GM19351 (cell line): ENCODE results near the gene CARD11.
"Not testable (repeated sequence)": the region's sequence is repeated elsewhere in the genome, so short reads cannot be mapped to it uniquely, and the experiment has no call there.

ENCODE experiments used
- ATAC-seq: cut with Tn5 transposase; IDR thresholded peaks from one replicate; pipeline ENCODE4 v1.9.1; 2021; ENCODE audit warnings: mild to moderate bottlenecking, moderate library complexity; ENCODE audit not compliant: unreplicated experiment

The CARD11 gene

DNA sequence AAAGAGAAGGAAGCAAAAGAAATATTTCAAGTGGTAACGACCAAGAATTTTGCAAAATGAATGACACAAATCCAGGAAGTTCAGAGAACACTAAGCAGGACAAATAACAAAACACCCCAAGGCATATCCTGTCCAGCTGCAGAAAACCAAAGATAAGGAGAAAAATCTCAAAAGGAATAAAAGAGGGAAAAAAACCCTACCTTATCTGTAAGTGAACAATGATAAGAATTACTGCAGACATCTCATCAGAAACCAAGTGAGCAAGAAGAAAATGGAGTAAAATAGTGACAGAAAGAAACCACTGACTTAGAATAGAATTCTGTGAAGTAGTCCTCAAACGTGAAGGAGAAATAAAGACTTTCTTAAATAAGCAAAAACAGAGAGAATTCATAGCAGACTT, 21.8 kb downstream of the CARD11 start:
- ATAC-seq: no peak

DNA sequence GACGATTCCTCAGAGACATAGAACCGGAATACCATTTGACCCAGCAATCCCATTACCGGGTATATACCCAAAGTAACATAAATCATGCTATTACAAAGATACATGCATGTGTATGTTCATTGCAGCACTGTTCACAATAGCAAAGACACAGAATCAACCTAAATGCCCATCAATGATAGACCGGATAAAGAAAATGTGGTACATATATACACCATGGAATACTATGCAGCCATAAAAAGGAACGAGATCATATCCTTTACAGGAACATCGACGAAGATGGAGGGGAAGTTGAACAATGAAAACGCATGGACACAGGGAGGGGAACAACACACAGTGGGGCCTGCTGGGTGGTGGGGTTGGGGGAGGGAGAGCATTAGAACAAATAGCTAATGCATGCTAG, 22.4 kb downstream of the CARD11 start:
- not testable (repeated sequence) for ATAC-seq

DNA sequence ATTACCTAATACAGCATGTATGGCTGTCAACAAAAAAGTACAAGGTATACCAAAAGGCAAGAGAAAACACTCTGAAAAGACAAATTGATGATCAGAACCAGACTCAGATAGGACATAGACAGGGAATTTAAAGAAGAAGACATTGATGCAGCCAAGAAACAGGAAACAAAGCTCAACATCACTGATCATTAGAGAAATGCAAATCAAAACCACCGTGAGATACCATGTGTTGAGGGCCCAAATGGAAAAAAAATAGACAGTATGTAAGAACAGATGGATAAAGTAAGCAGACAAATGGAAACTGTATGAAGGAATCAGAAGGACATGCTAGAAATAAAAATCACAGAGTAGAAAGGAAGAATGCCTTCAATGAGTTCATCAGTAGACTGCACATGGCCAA, 23.3 kb downstream of the CARD11 start:
- ATAC-seq: no peak

DNA sequence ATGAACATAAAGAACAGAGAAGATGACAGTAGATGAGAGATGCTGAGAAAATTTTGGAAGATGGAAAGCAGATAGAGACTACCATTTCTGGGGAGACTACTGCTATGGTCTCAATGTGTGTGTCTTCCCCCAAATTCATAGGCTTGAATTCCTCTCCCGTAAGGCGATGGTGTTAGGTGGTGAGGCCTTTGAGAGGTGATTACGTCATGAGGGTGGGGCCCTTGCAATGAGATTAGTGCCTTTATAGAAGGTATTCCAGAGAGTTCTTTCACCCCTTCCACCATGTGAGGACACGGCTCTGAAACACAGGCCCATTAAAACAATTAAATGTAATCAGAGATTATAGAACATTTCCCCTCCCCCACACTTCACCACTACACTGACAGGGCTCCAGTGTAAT, 23.9 kb downstream of the CARD11 start:
- no peak for ATAC-seq

DNA sequence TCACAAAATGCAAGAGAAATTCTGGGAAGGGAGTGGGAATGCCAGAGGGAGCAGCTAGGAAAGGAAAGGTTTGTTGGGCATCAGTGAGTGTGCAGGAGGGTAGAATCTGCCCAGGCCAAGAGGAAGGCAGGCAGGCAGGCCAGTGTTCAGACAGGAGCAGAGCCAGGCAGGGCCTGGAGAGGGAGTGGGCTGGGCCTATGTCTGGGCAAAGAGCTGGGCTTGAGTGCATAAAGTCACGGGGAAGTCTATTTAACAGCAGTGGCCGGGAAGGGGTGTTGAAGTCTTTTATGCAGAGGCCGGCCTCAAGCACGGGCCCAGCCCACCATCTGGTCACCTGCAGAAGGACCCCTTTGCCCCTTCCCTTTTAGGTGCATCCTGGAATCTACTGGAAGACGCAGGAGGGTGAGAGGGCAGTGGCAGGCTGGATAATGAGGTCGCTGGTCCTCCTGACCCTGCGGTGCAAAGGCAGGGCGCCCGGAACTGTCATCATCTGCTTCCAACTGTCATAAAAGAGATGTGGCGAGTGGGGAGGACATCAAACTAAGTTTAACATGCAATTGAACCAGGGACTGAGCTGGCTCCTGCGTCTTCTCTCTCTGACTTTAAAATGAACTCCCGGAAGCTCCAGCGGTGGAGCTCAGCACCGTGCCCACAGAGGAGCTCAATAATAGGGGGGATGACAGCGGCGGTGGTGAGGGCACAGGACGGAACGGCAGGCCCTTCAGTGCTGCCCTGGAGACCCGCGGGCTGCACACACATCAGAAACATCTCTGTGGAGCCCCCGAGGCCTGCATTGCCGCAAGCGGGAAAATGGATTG, 29.5 kb downstream of the CARD11 start:
- no peak for ATAC-seq

DNA sequence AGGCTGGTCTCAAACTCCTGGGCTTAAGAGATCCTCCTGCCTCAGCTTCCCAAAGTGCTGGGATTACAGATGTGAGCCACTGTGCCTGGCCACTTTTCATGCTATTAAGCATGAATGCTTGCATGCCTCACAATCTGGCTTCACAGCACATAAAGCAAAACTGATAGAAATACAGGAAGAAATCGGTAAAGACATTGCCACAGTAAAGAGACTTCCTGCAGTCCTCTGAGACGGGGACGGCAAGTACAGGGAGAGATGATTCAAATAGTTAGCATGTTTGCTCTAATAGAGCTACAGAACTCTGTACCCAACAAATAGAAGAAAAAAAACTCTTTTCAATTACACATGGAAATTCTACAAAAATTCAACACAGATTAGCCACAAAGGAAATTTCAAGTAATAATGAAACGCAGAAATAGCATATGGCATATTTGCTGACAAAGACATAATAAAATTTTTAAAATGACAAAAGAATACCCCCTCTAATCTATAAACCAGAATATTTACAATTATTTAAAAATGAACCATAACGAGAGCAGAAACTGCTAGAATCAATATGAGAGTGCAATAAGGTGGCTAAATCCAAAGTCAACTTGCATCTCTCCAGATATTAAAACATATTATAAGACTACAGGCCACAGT, 32.3 kb downstream of the CARD11 start:
- peak; percentile 54 for ATAC-seq

DNA sequence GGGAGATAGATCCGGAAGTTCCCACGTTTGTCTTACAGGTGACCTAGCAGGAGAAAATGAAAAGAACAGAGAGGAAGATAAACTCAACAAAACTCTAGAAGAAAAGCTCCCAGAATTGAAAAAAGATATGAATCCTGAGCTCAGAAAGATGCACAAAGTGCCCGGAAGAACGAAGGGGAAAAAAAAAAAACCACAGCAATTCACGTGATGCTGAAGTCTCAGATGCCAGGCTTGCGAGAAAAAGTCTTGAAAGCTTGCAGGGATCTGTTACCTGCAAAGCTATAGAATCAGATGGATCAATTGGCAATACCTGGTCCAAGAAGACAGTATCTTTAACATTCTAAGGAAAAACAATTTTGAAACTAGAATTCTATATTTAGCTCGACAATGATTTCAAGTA, 33.5 kb downstream of the CARD11 start:
- ATAC-seq: no peak

DNA sequence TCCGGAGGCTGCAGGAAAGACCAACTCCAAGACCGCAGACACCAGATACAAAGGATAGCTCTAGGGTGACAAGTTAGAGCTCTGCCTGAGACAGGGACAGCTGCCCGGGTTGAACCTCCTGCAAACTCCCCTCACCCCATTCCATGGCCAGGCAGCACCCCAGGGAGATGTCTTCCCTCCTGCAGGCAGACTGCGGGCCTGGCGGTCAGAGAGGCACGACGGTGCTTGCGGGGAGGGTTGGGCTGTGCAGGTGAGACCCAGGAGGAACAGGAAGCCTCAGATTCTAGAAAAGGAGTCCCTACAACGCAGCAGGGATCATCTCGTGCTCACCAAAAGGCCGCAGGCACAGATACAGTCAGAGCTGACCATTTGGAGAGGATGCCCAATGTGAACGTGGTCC, 34.6 kb downstream of the CARD11 start:
- ATAC-seq: no peak

DNA sequence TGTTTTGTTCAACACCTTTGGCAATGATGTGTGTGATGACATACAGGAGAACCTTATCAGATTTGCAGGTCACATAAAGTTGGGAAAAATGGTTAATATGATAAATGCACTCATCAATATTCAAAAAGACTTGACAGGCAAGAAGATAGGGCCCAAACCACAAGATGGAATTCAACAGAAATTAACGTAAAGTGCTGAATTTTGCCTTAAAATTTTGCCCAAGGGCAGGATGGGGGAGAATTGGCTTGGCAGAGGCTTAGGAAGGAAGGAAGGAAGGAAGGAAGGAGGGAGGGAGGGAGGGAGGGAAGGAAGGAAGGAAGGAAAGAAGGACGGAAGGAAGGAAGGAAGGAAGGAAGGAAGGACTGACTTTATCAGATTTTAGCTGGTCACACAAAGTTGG, 35.3 kb downstream of the CARD11 start:
- no peak for ATAC-seq

DNA sequence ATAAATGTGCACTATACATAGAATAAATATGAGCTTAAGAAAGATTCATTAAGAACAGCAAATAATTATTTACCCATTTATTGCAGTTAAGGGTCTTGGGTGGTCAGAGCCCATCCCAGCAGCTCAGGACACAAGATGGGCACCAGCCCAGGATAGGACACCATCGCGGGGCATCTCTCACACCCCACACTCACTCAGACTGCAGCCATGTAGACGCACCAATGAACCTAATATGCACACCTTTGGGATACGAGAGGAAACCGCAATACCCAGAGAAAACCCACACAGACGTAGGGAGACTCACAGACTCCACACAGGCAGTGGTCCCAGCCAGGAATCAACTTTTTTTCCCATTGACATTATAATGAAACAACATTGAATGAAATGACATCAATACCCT, 36.0 kb downstream of the CARD11 start:
- no peak for ATAC-seq

DNA sequence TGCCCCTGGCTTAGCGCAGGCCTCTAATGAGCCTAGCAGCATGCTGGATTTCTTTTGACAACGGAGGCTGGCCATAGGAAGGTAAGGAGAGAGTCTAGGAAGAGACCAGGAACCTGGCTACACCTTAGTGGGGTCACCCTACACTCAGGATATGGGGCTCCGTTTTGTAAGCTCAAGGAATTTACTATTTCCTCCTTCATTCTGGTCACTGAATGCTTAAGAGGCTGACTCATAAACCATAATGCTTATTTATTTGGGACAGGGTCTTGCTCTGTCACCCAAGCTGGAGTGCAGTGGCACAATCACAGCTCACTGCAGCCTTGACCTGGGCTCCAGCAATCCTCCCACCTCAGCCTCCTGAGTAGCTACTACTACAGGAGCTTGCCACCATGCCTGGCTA, 38.4 kb downstream of the CARD11 start:
- ATAC-seq: no peak

DNA sequence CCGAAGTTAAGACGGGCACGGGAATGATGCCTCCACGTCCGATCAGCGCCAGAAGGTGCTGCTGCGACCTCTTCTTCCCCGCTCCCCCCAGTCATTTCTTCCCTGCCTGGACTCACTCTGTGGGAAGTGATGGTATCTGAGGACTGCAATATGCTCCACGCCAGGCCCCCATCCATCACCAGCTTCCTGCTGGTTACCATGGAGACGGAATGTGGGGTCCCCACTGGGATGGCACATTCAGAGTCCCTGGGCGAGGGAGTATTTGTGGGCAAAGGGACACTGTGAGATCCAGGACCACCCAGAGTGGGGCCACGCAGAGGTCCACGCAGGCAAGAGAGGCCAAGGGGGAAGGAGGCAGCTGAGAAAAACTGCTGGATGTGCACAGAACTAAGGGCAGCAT, 39.7 kb downstream of the CARD11 start:
- ATAC-seq: no peak

DNA sequence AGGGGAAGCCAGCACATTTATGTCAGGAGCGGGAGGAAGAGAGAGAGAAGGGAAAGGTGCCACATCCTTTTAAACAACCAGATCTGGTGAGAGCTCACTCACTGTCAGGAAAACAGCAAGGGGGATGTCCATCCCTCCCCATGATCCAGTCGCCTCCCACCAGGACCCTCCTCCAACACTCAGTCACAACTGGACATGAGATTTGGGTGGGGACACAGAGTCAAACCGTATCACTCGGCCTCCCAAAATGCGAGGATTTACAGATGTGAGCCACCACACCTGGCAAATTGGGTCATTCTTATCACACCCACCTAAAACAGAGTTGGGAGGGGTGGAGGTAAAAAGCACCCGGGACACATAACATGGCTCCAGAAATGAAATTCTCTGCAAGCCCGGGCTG, 41.0 kb downstream of the CARD11 start:
- no peak for ATAC-seq

DNA sequence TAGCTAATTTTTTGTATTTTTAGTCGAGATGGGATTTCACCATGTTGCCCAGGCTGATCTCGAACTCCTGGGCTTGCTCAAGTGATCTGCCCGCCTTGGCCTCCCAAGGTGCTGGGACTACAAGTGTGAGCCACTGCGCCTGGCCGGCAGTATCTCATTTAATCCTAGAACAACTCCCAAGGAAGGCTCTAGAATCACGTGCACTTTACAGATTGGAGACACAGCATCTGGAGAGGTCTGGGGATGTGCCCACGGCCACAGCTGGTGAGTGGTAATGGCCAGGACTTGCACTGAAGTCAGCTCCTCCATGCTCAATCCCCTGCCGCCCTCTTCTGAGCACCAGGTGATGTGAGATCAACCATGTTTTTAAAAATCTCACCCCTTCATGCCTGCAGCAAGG, 43.1 kb downstream of the CARD11 start:
- no peak for ATAC-seq

DNA sequence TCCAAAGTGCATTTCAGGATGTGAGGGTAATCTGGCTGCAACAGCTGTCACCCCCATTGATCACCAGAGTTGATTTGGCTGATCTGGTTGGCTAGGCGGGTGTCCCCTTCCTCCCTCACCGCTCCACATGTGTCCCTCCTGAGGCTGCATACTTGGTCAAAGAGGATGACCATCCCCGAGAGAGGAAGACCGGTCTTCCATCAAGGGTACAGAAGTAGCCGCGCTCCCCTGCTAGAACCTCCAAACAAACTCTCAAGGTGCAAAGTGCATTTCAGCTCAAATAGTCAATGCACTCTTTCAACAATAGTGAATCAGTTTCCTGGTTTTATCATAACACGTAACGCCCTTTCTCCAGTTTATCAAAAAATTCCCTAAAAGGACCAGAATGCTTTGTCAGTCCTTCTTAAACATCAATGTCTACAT, 44.6 kb downstream of the CARD11 start:
- no peak for ATAC-seq

DNA sequence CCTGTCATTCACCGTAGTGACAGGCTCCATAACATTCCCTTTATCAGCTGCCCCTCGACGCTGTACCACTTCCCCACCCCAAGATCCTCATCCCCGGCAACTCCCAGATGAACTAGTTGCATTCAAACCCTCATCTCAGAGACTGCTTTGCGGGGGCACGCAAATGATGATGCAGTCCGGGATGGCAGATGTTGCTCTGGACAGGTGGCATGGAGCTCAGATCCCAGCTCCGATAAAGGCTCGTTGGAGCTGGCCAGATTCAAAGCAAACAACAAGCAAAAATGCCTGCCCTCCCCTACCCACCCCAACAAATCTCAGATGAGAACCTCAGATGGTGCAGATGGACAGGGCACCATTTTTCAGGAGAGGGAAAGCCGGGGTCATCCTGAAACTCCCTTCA, 46.7 kb downstream of the CARD11 start:
- ATAC-seq: no peak

DNA sequence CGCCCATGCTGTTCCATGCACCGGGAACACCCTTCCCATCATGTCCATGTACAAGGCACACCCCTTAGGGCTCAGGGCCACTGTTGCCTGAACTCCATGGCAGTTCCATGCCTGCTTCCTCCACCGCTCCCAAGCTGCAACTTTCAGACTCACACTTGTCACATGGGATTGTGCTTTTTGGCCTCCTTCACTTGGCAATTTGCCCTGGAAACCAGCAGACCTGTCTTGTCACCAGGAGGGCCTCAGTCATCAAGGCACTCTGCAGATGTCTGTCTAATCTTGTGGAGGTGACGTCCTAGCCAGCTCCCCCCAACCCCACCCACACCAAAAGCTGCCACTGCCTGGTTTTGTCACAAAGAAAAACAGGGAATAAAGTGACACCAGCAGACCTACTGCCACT, 47.5 kb downstream of the CARD11 start:
- ATAC-seq: no peak

DNA sequence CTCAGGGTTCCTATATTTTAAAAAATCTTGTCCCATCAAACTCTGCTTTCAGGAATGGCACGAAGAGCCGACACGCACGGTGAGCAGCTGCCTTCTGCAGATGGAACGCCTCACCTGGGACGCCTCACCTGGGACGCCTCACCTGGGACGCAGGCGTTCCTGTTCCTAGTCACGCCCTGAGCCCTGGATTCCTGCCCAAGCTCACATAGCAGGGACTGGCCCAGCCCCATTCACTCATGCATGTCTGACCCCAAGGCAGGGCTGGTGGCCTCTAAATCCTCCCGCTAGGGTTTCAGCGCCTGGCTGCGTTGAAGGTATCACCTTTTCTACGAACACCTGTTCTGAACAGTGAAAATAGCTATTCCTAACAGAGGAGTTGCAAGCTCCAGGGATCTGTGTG, 49.8 kb downstream of the CARD11 start:
- no peak for ATAC-seq

DNA sequence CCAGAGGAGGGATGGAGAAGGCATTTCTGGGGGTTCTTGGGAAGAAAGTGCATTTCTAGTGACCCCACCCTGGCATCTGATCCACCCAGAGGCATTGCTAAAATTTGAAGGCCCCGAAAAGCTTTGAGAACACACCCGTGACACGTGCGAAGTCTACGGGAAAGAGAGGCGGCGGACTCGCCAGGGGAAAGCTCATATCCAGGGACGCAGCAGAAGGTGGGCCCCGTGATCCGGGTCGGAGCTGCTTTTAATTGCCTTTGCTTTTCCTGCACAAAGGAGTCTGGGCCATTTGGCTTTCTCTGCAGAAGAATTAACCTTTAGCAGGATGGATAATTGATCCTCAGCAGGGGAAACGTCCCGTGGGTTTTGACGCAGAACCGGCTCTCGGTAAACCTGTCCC, 50.3 kb downstream of the CARD11 start:
- no peak for ATAC-seq

DNA sequence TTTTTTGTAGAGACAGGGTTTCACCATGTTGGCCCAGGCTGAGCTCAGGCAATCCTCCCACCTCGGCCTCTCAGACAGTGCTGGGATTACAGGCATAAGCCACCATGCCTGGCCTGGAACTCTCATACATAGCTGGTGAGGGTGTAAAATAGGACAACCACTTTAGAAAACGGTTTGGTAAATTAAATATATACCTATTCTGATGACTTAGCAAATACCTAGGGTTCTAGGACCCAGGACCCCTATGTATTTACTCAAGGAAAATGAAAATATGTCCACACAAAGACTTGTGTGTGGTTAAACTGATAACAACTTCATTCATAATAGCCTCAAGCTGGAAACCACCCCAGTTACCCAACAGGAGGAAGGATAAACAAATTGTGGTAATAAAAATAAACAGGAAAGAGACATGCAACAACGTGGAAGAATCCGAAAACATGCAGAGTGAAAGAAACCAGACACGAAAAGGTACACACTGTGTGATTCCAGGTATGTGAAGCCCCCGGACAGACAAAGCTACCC, 52.7 kb downstream of the CARD11 start:
- no peak for ATAC-seq

DNA sequence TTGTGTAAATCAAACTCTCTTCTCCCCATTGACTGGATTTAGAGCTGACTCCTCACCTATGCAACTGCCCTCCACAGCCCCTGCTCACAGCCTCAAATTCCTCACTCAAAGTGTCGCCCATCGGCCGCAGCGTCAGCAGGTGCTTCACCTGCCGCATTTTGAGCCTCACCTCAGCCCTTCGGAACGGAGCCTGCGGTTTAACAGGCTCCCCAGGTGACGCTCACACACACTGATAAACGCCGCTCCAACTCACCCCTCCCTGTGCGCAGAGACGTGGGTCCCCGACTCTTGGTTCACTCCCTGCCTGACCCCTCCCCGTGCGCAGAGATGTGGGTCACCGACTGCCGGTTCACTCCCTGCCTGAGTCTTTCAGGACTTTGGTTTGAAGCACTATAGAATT, 57.1 kb downstream of the CARD11 start:
- ATAC-seq: no peak

DNA sequence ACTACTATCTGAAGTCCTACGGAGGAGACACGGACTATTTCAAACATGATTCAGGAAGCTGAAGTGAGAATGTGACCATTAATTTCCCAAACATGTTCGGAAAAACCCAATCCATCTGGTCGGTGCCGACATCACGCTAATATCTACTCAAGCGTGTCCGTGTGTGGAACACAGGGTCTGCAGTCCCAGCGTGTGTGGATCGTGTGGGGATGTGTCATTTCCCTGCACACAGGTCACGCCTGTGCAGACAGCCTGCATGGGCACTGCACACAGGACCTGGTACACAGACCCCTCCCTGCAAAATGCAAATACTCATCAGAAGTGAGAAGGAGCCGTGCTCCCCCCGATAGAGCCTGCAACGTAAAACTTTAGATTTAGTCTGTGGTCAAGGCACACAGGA, 57.8 kb downstream of the CARD11 start:
- peak; percentile 58 for ATAC-seq
